ENCODE data around the gene TANGO6. TPM values are rescaled to one million over a fixed set of nuclear protein-coding genes. Genes with fewer than 3 reads are reported as not detected.

The TANGO6 gene
- total RNA-seq, 1 donor from 2014 or later: 13.7 TPM

GRCh38 chr16:68902003-68902968, 59.0 kb downstream of the TANGO6 start:
- TF ChIP-seq CTCF (IDR thresholded peaks at IDR 0.05; ENCODE audit: insufficient read depth, low read length, severe bottlenecking): peak; percentile 74
- no peak for FAIRE-seq
- no peak overlapping the region for H3K4me3 ChIP-seq (ENCODE audit: low read depth, low read length)
- H3K36me3 ChIP-seq (ENCODE audit: control insufficient read depth, insufficient read depth, low read length): no peaks in the 10 kb centered on the region
- no peaks in the 10 kb centered on the region for H3K27me3 ChIP-seq (ENCODE audit: control insufficient read depth, insufficient read depth, low read length)
- DNase-seq (ENCODE audit: low read depth): peak; percentile 74

GRCh38 chr16:68902969-68903345, 59.6 kb downstream of the TANGO6 start:
- no peak for TF ChIP-seq CTCF (IDR thresholded peaks at IDR 0.05; ENCODE audit: insufficient read depth, low read length, severe bottlenecking)
- Histone ChIP-seq H3K4me3 (ENCODE audit: low read depth, low read length) (no peak overlapping the region), H3K36me3 (ENCODE audit: control insufficient read depth, insufficient read depth, low read length) (no peaks in the 10 kb centered on the region), H3K27me3 (ENCODE audit: control insufficient read depth, insufficient read depth, low read length) (no peaks in the 10 kb centered on the region)
- FAIRE-seq (no peak), DNase-seq (ENCODE audit: low read depth) (no peak)

GRCh38 chr16:68907297-68907696, 64.0 kb downstream of the TANGO6 start:
- no peak overlapping the region for H3K4me3 ChIP-seq (ENCODE audit: low read depth, low read length)
- FAIRE-seq: no peak
- H3K36me3 ChIP-seq (ENCODE audit: control insufficient read depth, insufficient read depth, low read length): no peaks in the 10 kb centered on the region
- TF ChIP-seq CTCF (IDR thresholded peaks at IDR 0.05; ENCODE audit: insufficient read depth, low read length, severe bottlenecking): no peak
- no peaks in the 10 kb centered on the region for H3K27me3 ChIP-seq (ENCODE audit: control insufficient read depth, insufficient read depth, low read length)
- no peak for DNase-seq (ENCODE audit: low read depth)

GRCh38 chr16:68907781-68908181, 64.5 kb downstream of the TANGO6 start:
- no peaks in the 10 kb centered on the region for H3K36me3 ChIP-seq (ENCODE audit: control insufficient read depth, insufficient read depth, low read length)
- H3K4me3 ChIP-seq (ENCODE audit: low read depth, low read length): no peak overlapping the region
- no peak for FAIRE-seq
- DNase-seq (ENCODE audit: low read depth): no peak
- no peaks in the 10 kb centered on the region for H3K27me3 ChIP-seq (ENCODE audit: control insufficient read depth, insufficient read depth, low read length)
- no peak for TF ChIP-seq CTCF (IDR thresholded peaks at IDR 0.05; ENCODE audit: insufficient read depth, low read length, severe bottlenecking)

- FAIRE-seq (no peak), DNase-seq (ENCODE audit: low read depth) (no peak)
- no peaks in the 10 kb centered on the region for H3K27me3 ChIP-seq (ENCODE audit: control insufficient read depth, insufficient read depth, low read length)
- no peaks in the 10 kb centered on the region for H3K36me3 ChIP-seq (ENCODE audit: control insufficient read depth, insufficient read depth, low read length)
- no peak overlapping the region for H3K4me3 ChIP-seq (ENCODE audit: low read depth, low read length)
- no peak for TF ChIP-seq CTCF (IDR thresholded peaks at IDR 0.05; ENCODE audit: insufficient read depth, low read length, severe bottlenecking)
Observed at GRCh38 chr16:68909099-68909733, 65.9 kb downstream of the TANGO6 start.

Data from bronchial epithelial cell (primary cell).